ENCODE measurements around the gene LGALS7. TPM values are rescaled to one million over a fixed set of nuclear protein-coding genes. Genes with fewer than 3 reads are reported as not detected.
"Not testable (repeated sequence)": the region's sequence is repeated elsewhere in the genome, so short reads cannot be mapped to it uniquely, and the experiment has no call there.

LGALS7 gene
- total RNA-seq, 1 donor from 2014 or later = not detected

GRCh38 chr19:38800577-38801347, 27.4 kb upstream of the LGALS7 start:
- DNase-seq (ENCODE audit: low spot score) = no peak

DNA sequence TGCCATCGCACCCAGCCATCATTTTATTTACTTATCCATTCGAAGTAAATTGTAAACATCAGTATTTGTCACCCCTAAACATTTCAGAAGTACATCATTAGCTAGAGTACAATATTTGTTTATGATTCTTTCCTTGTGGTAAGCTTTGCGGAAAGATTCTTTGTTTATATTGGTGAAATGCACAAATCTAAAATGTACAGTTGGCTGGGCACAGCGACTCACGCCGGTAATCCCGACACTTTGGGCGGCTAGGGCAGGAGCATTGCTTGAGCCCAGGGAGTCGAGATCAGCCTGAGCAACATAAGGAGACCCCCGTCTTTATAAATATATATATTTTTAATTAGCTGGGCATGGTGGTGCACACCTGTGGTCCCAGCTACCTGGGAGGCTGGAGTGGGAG, 25.8 kb upstream of the LGALS7 start:
- no peak for DNase-seq (ENCODE audit: low spot score)

DNA sequence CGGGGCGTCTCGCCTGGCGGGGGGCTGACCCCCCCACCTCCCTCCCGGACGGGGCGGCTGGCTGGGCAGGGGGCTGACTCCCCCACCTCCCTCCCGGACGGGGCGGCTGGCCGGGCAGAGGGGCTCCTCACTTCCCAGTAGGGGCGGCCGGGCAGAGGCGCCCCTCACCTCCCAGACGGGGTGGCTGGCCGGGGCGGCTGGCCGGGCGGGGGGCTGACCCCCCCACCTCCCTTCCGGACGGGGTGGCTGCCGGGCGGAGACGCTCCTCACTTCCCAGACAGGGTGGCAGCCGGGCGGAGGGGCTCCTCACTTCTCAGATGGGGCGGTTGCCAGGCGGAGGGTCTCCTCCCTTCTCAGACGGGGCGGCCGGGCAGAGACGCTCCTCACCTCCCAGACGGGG, 24.5 kb upstream of the LGALS7 start:
- not testable (repeated sequence) for DNase-seq (ENCODE audit: low spot score)

GRCh38 chr19:38796154-38796553, 22.8 kb upstream of the LGALS7 start:
- no peak for DNase-seq (ENCODE audit: low spot score)

GRCh38 chr19:38795549-38795948, 22.2 kb upstream of the LGALS7 start:
- no peak for DNase-seq (ENCODE audit: low spot score)

DNA sequence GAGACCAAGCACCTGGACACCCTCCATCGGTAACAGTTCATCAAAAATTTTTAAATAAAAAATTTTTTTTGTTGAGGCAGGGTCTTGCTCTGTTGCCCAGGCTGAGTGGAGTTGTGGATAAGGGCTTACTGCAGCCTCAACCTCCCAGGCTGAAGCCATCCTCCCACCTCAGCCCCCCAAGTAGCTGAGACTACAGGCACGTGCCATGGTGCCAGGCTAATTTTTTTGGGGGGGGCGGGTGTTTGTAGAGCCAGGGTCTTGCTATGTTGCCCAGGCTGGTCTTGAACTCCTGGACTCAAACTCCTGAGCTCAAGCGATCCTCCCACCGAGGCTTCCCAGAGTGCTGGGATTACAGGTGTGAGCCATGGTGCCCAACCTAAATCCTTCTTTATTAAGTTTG, 20.4 kb upstream of the LGALS7 start:
- no peak for DNase-seq (ENCODE audit: low spot score)

DNA sequence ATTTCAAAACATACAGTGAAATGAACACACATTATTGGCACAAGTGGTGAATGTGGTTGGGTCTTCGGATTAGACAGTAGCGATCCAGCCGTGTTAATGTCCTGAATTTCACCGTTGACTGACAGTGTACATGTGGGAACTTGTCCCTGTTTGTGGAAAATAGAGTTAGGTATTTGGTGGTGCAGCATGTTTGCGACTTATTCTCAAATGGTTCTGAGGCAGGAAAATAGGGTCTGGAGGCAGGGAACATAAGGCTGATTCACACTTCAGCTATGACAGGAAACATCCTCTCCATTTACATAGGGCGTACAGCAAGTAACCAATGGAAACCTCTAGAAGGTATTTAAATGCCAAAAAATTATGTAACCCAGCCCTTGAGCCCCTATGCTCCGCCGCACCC, 19.9 kb upstream of the LGALS7 start:
- no peak for DNase-seq (ENCODE audit: low spot score)

- no peak for DNase-seq (ENCODE audit: low spot score)
Measured at GRCh38 chr19:38792250-38793111, 19.2 kb upstream of the LGALS7 start.

GRCh38 chr19:38791451-38792064, 18.2 kb upstream of the LGALS7 start:
- not testable (repeated sequence) for DNase-seq (ENCODE audit: low spot score)

DNA sequence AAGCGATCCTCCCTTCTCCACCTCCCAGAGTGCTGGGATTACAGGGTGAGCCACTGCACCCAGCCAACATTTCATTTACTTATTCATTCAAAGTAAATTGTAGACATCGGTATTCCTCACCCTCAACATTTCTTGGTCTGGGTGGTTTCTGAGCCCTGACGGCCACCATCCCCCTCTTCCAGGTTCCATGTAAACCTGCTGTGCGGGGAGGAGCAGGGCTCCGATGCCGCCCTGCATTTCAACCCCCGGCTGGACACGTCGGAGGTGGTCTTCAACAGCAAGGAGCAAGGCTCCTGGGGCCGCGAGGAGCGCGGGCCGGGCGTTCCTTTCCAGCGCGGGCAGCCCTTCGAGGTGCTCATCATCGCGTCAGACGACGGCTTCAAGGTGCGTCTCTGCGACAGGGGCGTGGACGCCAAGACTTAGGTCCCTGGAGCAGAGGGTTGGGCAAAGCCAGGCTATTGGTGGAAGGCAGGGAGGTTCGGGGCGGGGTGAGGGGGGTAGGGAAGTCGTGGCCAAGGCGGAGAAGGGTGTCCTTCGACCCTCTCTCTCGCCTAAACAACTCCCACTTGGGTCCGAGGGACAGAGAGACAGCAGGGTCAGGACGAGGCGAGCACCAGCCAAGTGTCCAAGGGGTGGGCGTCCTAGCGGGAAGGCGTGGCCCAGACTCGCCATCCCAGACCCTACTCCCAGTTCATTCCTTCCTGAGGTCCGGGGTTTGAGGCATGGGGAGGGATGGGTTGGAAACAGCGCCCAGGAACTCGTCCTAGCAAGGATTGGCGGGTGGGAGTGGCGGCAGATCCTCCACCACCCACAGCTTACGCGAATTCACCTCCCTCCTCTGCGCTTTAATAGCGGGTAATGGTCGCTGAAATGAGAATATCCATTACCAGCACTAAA, 17.4 kb upstream of the LGALS7 start:
- DNase-seq (ENCODE audit: low spot score) = not testable (repeated sequence)

- no peak for DNase-seq (ENCODE audit: low spot score)
Measured at GRCh38 chr19:38788478-38789243, 15.3 kb upstream of the LGALS7 start, which contains the start of gene LGALS7B. Gene LGALS7B (plus strand): TSS chr19:38789200. CDS start chr19:38789227, 27 bp downstream.

DNA sequence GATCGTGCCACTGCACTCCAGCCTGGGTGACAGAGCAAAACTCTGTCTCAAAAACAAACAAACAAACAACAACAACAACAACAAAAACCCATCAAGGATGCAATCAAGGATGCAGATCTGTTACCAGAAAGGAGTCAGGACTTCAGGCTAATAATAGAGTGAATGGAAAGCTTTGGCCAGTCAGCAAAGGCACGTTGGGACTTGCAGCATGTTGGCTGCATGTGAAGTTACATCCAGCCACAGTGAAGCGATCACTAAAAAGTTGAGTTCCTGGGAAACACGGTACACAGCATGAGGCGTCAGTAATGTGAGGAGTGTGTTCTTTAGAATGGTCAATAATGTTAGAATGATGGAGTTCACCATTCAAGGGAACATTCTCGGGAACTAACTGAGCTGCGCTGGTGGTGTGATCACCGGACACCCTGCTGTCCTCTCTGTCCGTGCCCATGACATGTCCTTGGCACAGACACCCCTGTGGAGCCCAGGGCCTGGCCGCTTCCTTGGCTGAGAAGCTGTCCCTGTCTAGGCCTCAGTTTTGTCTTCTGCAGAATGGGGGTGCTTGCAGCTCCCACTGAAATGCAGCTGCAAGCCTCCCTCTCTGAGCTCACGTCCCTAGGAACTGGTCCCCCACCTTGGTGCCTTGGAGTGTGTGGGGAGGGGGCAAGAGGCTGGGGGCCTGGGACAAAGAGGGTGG, 13.4 kb upstream of the LGALS7 start:
- no peak for DNase-seq (ENCODE audit: low spot score)

- DNase-seq (ENCODE audit: low spot score) = not testable (repeated sequence)
Measured at GRCh38 chr19:38786061-38786460, 12.7 kb upstream of the LGALS7 start.

GRCh38 chr19:38785187-38785699, 11.9 kb upstream of the LGALS7 start:
- DNase-seq (ENCODE audit: low spot score) = no peak

- DNase-seq (ENCODE audit: low spot score) = no peak
Measured at GRCh38 chr19:38784224-38784623, 10.9 kb upstream of the LGALS7 start.

- not testable (repeated sequence) for DNase-seq (ENCODE audit: low spot score)
Measured at GRCh38 chr19:38782212-38782611, 8.9 kb upstream of the LGALS7 start.

GRCh38 chr19:38781058-38781457, 7.7 kb upstream of the LGALS7 start:
- no peak for DNase-seq (ENCODE audit: low spot score)

- DNase-seq (ENCODE audit: low spot score) = no peak
Measured at GRCh38 chr19:38780443-38780842, 7.1 kb upstream of the LGALS7 start.

GRCh38 chr19:38778733-38779132, 5.4 kb upstream of the LGALS7 start:
- DNase-seq (ENCODE audit: low spot score) = no peak

Data from mesenteric fat pad (tissue), 1 donor.